ENCODE data around the gene C2CD4A.
"Not testable (repeated sequence)": the region's sequence is repeated elsewhere in the genome, so short reads cannot be mapped to it uniquely, and the experiment has no call there.

C2CD4A gene

GRCh38 chr15:62066663-62067447 lies at the start of gene C2CD4A:
Gene C2CD4A, plus strand, starts transcription at chr15:62066977. Its CDS starts 637 bp downstream, at chr15:62067614.
- DNase-seq: peak; percentile 75

GRCh38 chr15:62020576-62021160 lies 46.1 kb upstream of the C2CD4A start:
- DNase-seq: no peak

- DNase-seq: no peak
Observed at GRCh38 chr15:62021991-62022600, 44.7 kb upstream of the C2CD4A start.

GRCh38 chr15:62026487-62027262 lies 40.1 kb upstream of the C2CD4A start:
- no peak for DNase-seq

GRCh38 chr15:62027263-62027565 lies 39.6 kb upstream of the C2CD4A start:
- no peak for DNase-seq

- DNase-seq: no peak
Observed at GRCh38 chr15:62027916-62028315, 38.9 kb upstream of the C2CD4A start.

- DNase-seq: no peak
Observed at GRCh38 chr15:62035256-62035924, 31.4 kb upstream of the C2CD4A start.

- DNase-seq: no peak
Observed at GRCh38 chr15:62046078-62046743, 20.6 kb upstream of the C2CD4A start.

- no peak for DNase-seq
Observed at GRCh38 chr15:62047282-62047827, 19.4 kb upstream of the C2CD4A start.

- not testable (repeated sequence) for DNase-seq
Observed at GRCh38 chr15:62048254-62048653, 18.5 kb upstream of the C2CD4A start.

GRCh38 chr15:62050115-62050514 lies 16.7 kb upstream of the C2CD4A start:
- no peak for DNase-seq

GRCh38 chr15:62051166-62051565 lies 15.6 kb upstream of the C2CD4A start:
- DNase-seq: no peak

- DNase-seq: no peak
Observed at GRCh38 chr15:62052713-62053112, 14.1 kb upstream of the C2CD4A start.

GRCh38 chr15:62053439-62054085 lies 13.2 kb upstream of the C2CD4A start:
- no peak for DNase-seq

- DNase-seq: no peak
Observed at GRCh38 chr15:62054979-62055378, 11.8 kb upstream of the C2CD4A start.

- DNase-seq: no peak
Observed at GRCh38 chr15:62057341-62057980, 9.3 kb upstream of the C2CD4A start.

- no peak for DNase-seq
Observed at GRCh38 chr15:62058327-62059028, 8.3 kb upstream of the C2CD4A start.

GRCh38 chr15:62059108-62059815 lies 7.5 kb upstream of the C2CD4A start:
- DNase-seq: no peak

GRCh38 chr15:62059816-62060112 lies 7.0 kb upstream of the C2CD4A start:
- peak; percentile 64 for DNase-seq
